SK-N-SH treated with all-trans-retinoic acid at 6 μM for 48 hours (cell line): ENCODE results near the gene COG8.
"Not testable (repeated sequence)": the region's sequence is repeated elsewhere in the genome, so short reads cannot be mapped to it uniquely, and the experiment has no call there.

Experiments used
- ATAC-seq: fragments of 200-7000 bp; cut with Tn5 transposase; 3 replicates; pipeline ENCODE4 v1.9.1; 2020; ENCODE audit warnings: mild to moderate bottlenecking, moderate library complexity
- ARNTL ChIP-seq: fragments of 450-650 bp; formaldehyde crosslinking; IDR thresholded peaks from 2 replicates; pipeline ENCODE4 v1.5.0; 2020; ENCODE audit warnings: low read depth, mild to moderate bottlenecking, moderate library complexity, borderline replicate concordance
- BACH2 ChIP-seq: fragments of 250-450 bp; sonication (Bioruptor Pico); IDR thresholded peaks from 2 replicates; pipeline ENCODE4 v1.9.0; 2021; ENCODE audit warnings: mild to moderate bottlenecking, borderline replicate concordance
- CSDC2 ChIP-seq: fragments of 250-450 bp; sonication (Bioruptor Pico); IDR thresholded peaks from 2 replicates; pipeline ENCODE4 v1.5.0; 2020; ENCODE audit warnings: mild to moderate bottlenecking, moderate library complexity
- ESRRG ChIP-seq: fragments of 250-450 bp; sonication (Bioruptor Pico); IDR thresholded peaks from 2 replicates; pipeline ENCODE4 v1.6.1; 2021; ENCODE audit warnings: mild to moderate bottlenecking
- GLIS3 ChIP-seq: fragments of 250-450 bp; sonication (Bioruptor Pico); IDR thresholded peaks from 2 replicates; pipeline ENCODE4 v1.5.0; 2020; ENCODE audit warnings: mild to moderate bottlenecking, moderate library complexity
- ISL1 ChIP-seq: fragments of 250-450 bp; sonication (Bioruptor Pico); IDR thresholded peaks from 2 replicates; pipeline ENCODE4 v2.1.2; 2022; ENCODE audit warnings: mild to moderate bottlenecking, moderate library complexity
- OSR1 ChIP-seq: fragments of 250-450 bp; sonication (Bioruptor Pico); IDR thresholded peaks from 2 replicates; pipeline ENCODE4 v1.8.0; 2022; ENCODE audit warnings: moderate library complexity, mild to moderate bottlenecking, inconsistent platforms
- POU6F1 ChIP-seq: fragments of 250-450 bp; sonication (Bioruptor Pico); IDR thresholded peaks from 2 replicates; pipeline ENCODE4 v1.8.0; 2021; ENCODE audit warnings: low read depth, mild to moderate bottlenecking, moderate library complexity, borderline replicate concordance
- PPARA ChIP-seq: fragments of 250-450 bp; sonication (Bioruptor Pico); IDR thresholded peaks from 2 replicates; pipeline ENCODE4 v1.5.0; 2020; ENCODE audit warnings: mild to moderate bottlenecking, borderline replicate concordance
- RARB ChIP-seq: fragments of 250-450 bp; sonication (Bioruptor Pico); IDR thresholded peaks from 2 replicates; pipeline ENCODE4 v1.8.0; 2021; ENCODE audit warnings: mild to moderate bottlenecking, moderate library complexity
- SNAI2 ChIP-seq: fragments of 250-450 bp; sonication (Bioruptor Pico); IDR thresholded peaks from 2 replicates; pipeline ENCODE4 v1.5.0; 2020; ENCODE audit warnings: mild to moderate bottlenecking, moderate library complexity
- TCF4 ChIP-seq: fragments of 250-450 bp; sonication (Bioruptor Pico); IDR thresholded peaks from 2 replicates; pipeline ENCODE4 v1.8.0; 2021; ENCODE audit warnings: mild to moderate bottlenecking, moderate library complexity, borderline replicate concordance
- TOX ChIP-seq: fragments of 250-450 bp; sonication (Bioruptor Pico); IDR thresholded peaks from 2 replicates; pipeline ENCODE4 v1.8.0; 2021; ENCODE audit warnings: mild to moderate bottlenecking, moderate library complexity, borderline replicate concordance
- ZC3H10 ChIP-seq: fragments of 250-450 bp; sonication (Bioruptor Pico); IDR thresholded peaks from 2 replicates; pipeline ENCODE4 v1.5.1; 2021; ENCODE audit warnings: mild to moderate bottlenecking, moderate library complexity
- ZFP3 ChIP-seq: fragments of 250-450 bp; sonication (Bioruptor Pico); IDR thresholded peaks from 2 replicates; pipeline ENCODE4 v1.5.0; 2020; ENCODE audit warnings: mild to moderate bottlenecking, moderate library complexity
- ZFP30 ChIP-seq: fragments of 450-650 bp; formaldehyde crosslinking; IDR thresholded peaks from 2 replicates; pipeline ENCODE4 v1.5.0; 2022; ENCODE audit warnings: mild to moderate bottlenecking, moderate library complexity
- ZNF565 ChIP-seq: fragments of 450-650 bp; formaldehyde crosslinking; conservative IDR thresholded peaks from 2 replicates; pipeline ENCODE4 v1.5.0; 2020; ENCODE audit warnings: low read depth, mild to moderate bottlenecking, moderate library complexity
- ZNF70 ChIP-seq: fragments of 450-650 bp; formaldehyde crosslinking; IDR thresholded peaks from 2 replicates; pipeline ENCODE4 v1.5.0; 2020; ENCODE audit warnings: mild to moderate bottlenecking, moderate library complexity
- ZNF8 ChIP-seq: fragments of 450-650 bp; formaldehyde crosslinking; IDR thresholded peaks from 2 replicates; pipeline ENCODE4 v1.5.0; 2020; ENCODE audit warnings: mild to moderate bottlenecking, moderate library complexity
- TF ChIP-seq, protein P1 (sequence below): fragments of 250-450 bp; sonication (Bioruptor Pico); IDR thresholded peaks from 2 replicates; pipeline ENCODE4 v1.5.1; 2021; ENCODE audit warnings: mild to moderate bottlenecking, moderate library complexity
- TF ChIP-seq, protein P2 (sequence below): fragments of 250-450 bp; sonication (Bioruptor Pico); IDR thresholded peaks from 2 replicates; pipeline ENCODE4 v1.8.0; 2020; ENCODE audit warnings: mild to moderate bottlenecking, moderate library complexity, borderline replicate concordance
- TF ChIP-seq, protein P3 (sequence below): fragments of 250-450 bp; sonication (Bioruptor Pico); IDR thresholded peaks from 2 replicates; pipeline ENCODE4 v1.5.0; 2020; ENCODE audit warnings: mild to moderate bottlenecking, moderate library complexity

The COG8 gene

DNA sequence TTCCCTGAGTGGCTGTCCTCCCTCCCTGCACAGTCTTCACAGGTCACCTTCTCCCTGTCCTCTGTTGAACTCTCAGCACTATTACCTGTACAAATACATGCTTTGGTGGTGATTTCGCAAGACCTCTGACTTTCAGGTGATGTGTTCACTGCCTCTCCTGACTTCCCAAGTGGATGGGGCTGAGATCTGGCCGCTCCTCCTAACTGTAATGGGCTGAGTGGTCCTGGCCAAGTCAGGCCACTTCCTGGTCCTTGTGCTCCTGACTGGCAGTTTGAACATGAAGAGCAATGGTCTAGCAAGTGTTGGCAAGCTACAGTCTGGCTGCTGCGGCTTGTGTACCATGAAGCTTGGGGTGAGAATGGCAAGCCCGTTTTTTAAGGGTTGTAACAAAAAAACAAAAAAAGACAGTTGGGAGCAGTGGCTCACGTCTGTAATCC is 23.9 kb upstream of the COG8 start:
- no peak for ATAC-seq
- TF ChIP-seq ESRRG (CRISPR knock-in tag) = no peak
- no peak for TF ChIP-seq ZC3H10
- TF ChIP-seq POU6F1 (CRISPR knock-in tag) = no peak
- no peak for TF ChIP-seq ZNF70 (CRISPR knock-in tag)
- TF ChIP-seq, protein P1, sequence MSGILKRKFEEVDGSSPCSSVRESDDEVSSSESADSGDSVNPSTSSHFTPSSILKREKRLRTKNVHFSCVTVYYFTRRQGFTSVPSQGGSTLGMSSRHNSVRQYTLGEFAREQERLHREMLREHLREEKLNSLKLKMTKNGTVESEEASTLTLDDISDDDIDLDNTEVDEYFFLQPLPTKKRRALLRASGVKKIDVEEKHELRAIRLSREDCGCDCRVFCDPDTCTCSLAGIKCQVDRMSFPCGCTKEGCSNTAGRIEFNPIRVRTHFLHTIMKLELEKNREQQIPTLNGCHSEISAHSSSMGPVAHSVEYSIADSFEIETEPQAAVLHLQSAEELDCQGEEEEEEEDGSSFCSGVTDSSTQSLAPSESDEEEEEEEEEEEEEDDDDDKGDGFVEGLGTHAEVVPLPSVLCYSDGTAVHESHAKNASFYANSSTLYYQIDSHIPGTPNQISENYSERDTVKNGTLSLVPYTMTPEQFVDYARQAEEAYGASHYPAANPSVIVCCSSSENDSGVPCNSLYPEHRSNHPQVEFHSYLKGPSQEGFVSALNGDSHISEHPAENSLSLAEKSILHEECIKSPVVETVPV (CRISPR knock-in tag) = no peak
- TF ChIP-seq ISL1 = no peak
- TF ChIP-seq RARB (CRISPR knock-in tag) = no peak
- TF ChIP-seq, all 23 proteins: peak for 0

DNA sequence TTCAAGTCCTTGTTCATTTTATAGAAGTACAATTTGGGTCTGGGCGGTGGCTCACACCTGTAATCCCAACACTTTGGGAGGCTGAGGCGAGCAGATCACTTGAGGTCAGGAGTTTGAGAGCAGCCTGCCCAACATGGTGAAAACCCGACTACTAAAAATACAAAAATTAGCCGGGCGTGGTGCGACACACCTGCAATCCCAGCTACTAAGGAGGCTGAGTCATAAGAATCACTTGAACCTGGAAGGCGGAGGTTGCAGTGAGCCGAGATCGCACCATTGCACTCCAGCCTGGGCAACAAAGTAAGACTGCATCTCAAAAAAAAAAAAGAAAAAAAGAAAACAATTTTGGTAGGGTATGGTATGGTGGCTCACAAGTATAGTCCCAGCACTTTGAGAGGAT is 20.7 kb upstream of the COG8 start:
- not testable (repeated sequence) for ATAC-seq

- ATAC-seq = no peak
- TF ChIP-seq ZNF565 (CRISPR knock-in tag) (no peak), ZFP30 (CRISPR knock-in tag) (no peak), ZNF8 (no peak)
Measured at GRCh38 chr16:69351309-69352027, 12.1 kb upstream of the COG8 start, which contains the start of gene TMED6. Gene TMED6, minus strand, starts transcription at chr16:69351786. Its CDS starts 33 bp downstream, at chr16:69351753.

DNA sequence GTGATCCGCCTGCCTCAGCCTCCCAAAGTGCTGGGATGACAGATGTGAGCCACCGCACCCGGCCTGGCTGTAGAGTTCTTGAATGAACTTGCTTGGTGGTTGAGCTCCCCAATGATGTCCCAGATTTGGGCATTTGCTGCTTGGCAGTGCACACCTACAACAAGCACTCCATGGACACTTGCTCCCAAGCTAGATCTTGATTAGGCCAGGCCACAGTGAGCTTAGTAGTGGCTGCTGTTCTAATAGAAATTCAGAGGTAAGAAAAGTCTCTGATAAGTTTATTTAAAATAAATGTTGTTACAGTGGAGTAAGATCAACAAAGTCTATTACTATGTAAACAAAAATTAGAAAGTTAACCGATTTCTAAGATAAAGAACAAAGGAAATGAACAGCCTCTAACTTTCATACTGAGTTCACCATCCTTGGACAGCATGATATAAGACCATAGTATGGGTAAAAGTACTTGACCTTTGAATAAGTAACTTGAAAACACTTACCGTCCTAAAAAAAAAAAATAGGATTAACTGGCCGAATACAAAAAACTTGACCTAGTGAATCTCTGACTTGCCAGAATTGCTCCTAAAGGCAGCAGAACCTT is 11.3 kb upstream of the COG8 start:
- TF ChIP-seq OSR1 (CRISPR knock-in tag) = no peak
- TF ChIP-seq TOX (CRISPR knock-in tag) = no peak
- TF ChIP-seq ESRRG (CRISPR knock-in tag) = no peak
- no peak for TF ChIP-seq GLIS3 (CRISPR knock-in tag)
- TF ChIP-seq SNAI2 (CRISPR knock-in tag) = no peak
- TF ChIP-seq ARNTL = no peak
- TF ChIP-seq, protein P1 (CRISPR knock-in tag) = no peak
- no peak for TF ChIP-seq POU6F1 (CRISPR knock-in tag)
- no peak for TF ChIP-seq RARB (CRISPR knock-in tag)
- no peak for TF ChIP-seq BACH2 (CRISPR knock-in tag)
- TF ChIP-seq ISL1 = no peak
- ATAC-seq = no peak

GRCh38 chr16:69349536-69349935 is 10.2 kb upstream of the COG8 start:
- ATAC-seq = no peak
- TF ChIP-seq PPARA = no peak
- no peak for TF ChIP-seq ZFP3 (CRISPR knock-in tag)
- no peak for TF ChIP-seq TCF4 (CRISPR knock-in tag)
- no peak for TF ChIP-seq SNAI2 (CRISPR knock-in tag)
- no peak for TF ChIP-seq TOX (CRISPR knock-in tag)
- TF ChIP-seq, protein P2, sequence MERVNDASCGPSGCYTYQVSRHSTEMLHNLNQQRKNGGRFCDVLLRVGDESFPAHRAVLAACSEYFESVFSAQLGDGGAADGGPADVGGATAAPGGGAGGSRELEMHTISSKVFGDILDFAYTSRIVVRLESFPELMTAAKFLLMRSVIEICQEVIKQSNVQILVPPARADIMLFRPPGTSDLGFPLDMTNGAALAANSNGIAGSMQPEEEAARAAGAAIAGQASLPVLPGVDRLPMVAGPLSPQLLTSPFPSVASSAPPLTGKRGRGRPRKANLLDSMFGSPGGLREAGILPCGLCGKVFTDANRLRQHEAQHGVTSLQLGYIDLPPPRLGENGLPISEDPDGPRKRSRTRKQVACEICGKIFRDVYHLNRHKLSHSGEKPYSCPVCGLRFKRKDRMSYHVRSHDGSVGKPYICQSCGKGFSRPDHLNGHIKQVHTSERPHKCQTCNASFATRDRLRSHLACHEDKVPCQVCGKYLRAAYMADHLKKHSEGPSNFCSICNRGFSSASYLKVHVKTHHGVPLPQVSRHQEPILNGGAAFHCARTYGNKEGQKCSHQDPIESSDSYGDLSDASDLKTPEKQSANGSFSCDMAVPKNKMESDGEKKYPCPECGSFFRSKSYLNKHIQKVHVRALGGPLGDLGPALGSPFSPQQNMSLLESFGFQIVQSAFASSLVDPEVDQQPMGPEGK (CRISPR knock-in tag) = no peak
- no peak for TF ChIP-seq GLIS3 (CRISPR knock-in tag)
- TF ChIP-seq, protein P1 (CRISPR knock-in tag) = no peak
- TF ChIP-seq, protein P3, sequence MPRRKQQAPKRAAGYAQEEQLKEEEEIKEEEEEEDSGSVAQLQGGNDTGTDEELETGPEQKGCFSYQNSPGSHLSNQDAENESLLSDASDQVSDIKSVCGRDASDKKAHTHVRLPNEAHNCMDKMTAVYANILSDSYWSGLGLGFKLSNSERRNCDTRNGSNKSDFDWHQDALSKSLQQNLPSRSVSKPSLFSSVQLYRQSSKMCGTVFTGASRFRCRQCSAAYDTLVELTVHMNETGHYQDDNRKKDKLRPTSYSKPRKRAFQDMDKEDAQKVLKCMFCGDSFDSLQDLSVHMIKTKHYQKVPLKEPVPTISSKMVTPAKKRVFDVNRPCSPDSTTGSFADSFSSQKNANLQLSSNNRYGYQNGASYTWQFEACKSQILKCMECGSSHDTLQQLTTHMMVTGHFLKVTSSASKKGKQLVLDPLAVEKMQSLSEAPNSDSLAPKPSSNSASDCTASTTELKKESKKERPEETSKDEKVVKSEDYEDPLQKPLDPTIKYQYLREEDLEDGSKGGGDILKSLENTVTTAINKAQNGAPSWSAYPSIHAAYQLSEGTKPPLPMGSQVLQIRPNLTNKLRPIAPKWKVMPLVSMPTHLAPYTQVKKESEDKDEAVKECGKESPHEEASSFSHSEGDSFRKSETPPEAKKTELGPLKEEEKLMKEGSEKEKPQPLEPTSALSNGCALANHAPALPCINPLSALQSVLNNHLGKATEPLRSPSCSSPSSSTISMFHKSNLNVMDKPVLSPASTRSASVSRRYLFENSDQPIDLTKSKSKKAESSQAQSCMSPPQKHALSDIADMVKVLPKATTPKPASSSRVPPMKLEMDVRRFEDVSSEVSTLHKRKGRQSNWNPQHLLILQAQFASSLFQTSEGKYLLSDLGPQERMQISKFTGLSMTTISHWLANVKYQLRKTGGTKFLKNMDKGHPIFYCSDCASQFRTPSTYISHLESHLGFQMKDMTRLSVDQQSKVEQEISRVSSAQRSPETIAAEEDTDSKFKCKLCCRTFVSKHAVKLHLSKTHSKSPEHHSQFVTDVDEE (CRISPR knock-in tag) = no peak
- TF ChIP-seq CSDC2 (CRISPR knock-in tag) = no peak
